Mesodermal cell (in vitro differentiated cells): ENCODE results near the gene LEMD2.

ENCODE experiments used
- H3K27ac ChIP-seq: 2 replicates; pipeline ENCODE4 v1.7.0; 2013; ENCODE audit warnings: mild to moderate bottlenecking, low read depth, low read length, moderate library complexity; ENCODE audit not compliant: severe bottlenecking
- H3K36me3 ChIP-seq: 2 replicates; pipeline ENCODE4 v1.7.1; 2013; ENCODE audit warnings: mild to moderate bottlenecking, low read length, moderate library complexity; ENCODE audit not compliant: control insufficient read depth, insufficient read depth
- H3K4me1 ChIP-seq: one replicate; pipeline ENCODE4 v1.7.1; 2013; ENCODE audit warnings: mild to moderate bottlenecking, low read length; ENCODE audit not compliant: insufficient read depth, control insufficient read depth, poor library complexity, severe bottlenecking
- H3K4me3 ChIP-seq: 2 replicates; pipeline ENCODE4 v1.7.0; 2013; ENCODE audit warnings: low read length, control low read depth, mild to moderate bottlenecking; ENCODE audit not compliant: insufficient read depth, poor library complexity, severe bottlenecking; ENCODE audit errors: extremely low read depth
- H3K9me3 ChIP-seq: 2 replicates; pipeline ENCODE4 v1.7.1; 2013; ENCODE audit warnings: mild to moderate bottlenecking, low read length, moderate library complexity; ENCODE audit not compliant: control insufficient read depth
- WGBS, 2 experiments: methylation state at CpG; one replicate each; pipeline ENCODE4 v1.1.5; 2013; ENCODE audit warnings: missing lambda C conversion rate in 2 of 2; ENCODE audit not compliant: insufficient coverage in 2 of 2; 5-methylcytosine and 5-hydroxymethylcytosine counted together

LEMD2 gene

DNA sequence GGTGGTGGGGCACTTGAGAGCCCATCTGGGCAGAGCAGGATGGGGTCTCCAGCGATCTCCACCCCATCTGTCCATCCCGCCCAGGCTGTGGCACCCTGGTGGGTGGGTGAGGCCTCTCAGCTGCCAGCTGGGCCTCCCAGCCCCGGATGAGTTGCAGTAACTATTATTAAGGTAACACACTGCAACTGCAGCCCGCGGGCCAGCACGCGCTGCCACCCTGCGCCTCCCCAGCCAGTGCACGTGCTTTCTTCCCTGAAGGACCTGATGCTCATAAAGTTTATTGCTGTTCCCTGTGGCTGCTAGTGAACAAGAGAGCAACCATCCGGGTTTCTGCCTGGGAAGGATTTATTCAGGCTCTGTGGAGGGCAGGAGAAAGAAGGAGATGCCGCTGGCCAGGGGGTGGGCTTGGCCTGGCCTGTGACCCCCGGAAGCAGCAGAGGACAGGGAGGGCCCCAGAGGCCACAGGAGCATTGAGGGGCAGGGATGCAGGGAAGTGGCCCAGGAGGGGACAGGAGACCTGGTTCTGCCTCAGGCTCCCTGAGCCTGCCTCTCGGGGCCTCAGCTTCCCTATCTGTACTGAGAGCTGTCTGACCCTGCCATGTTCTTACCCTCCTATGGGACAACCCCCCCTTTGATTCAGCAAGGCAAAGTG is 43.9 kb downstream of the LEMD2 start:
- Histone ChIP-seq H3K4me1 (peaks cover 39% of the 10 kb centered on the region), H3K36me3 (peaks cover 9% of the 10 kb centered on the region), H3K9me3 (no peaks in the 10 kb centered on the region), H3K4me3 (peak overlapping the region; percentile 36), H3K27ac (peak overlapping the region; percentile 77)
- WGBS, 2 experiments = 68 to 70% methylated on average over 10 of the region's 13 CpGs

DNA sequence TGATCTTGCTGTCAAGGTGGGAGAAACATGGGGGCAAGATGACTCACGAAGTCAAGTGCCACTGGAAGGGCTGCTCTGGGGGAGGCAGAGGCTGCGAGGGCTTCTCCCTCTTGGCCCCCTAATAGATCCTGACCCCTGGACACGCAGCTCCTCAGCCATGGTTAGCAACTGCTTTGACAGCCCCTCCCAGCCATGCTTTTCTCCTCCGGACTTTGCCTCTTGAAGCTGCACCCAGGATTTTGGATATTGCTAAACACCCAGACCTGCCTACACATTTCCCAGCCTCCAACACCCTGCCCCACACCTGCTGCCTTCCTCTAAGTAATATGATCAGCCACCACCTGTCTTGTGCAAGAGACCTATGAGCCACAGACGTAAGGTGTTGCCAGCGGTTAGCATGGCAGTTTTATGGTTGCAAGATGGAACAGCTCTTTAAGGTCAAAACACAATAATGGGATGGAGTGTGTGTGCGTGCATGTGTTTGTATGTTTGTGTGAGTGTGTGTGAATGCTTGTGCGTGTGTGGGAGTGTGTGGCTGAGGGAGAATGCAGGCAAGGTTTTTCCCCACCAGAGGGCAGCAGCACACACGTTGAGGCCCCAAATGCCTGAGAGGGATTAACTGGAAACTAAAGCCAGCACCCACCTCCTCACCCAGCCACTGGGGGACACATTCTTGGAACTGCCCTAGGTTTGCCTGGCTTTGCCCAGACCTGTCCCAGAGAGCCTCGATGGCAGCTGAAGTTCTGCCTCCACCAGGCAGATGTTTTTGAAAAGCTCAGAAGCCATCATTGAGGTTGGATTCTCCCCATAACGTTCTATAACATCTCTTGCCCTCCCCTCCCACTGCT is 44.7 kb downstream of the LEMD2 start:
- H3K36me3 ChIP-seq = peaks cover 9% of the 10 kb centered on the region
- H3K4me1 ChIP-seq = peaks cover 39% of the 10 kb centered on the region
- 57 to 64% methylated on average over 5 to 8 of the region's 11 CpGs for WGBS, 2 experiments
- H3K9me3 ChIP-seq = no peaks in the 10 kb centered on the region
- no peak overlapping the region for H3K4me3 ChIP-seq
- no peak overlapping the region for H3K27ac ChIP-seq

DNA sequence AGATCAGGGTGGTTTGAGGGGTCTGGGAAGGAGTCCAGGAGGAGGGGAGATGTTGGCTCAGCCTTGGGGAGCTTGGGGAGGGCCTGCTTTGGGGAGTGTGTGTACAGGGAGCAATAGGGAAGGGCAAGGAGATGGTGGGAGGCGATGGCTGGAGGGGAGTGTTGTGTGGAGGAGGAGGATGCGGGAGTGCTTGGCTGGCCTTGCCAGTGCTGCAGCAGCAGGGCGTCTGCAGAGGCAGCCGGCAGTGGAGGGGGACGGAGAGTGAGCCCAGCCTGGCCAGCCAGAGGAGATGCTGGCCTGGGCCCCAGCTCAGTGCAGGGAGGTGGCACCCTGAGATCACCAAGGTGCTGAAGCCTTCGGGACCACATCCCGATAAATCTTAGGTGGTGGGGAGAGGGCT is 46.1 kb downstream of the LEMD2 start:
- WGBS, 2 experiments = 41 to 70% methylated on average over 4 to 7 of the region's 7 CpGs
- Histone ChIP-seq H3K4me3 (no peak overlapping the region), H3K27ac (no peak overlapping the region), H3K36me3 (peaks cover 16% of the 10 kb centered on the region), H3K4me1 (peaks cover 39% of the 10 kb centered on the region), H3K9me3 (no peaks in the 10 kb centered on the region)

DNA sequence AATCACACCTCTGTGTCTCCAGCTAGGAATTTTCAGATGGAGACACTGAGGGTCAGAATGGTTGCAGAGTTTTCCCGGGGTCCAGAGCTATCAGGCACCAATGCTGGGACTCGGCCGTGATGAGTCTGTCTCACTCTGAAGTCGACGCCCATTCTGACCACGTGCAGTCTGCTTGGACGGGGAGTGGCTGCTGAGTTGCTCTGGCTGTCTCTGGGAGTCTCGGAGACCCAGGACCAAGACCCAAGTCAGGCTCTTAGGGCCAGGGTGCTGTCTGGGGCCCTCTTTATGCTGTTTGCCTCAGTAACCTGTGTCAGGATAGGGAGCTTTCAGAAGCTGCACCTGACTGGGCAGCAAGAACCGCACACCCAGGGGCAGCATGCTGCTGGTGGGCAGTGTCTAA is 46.8 kb downstream of the LEMD2 start:
- Histone ChIP-seq H3K27ac (no peak overlapping the region), H3K36me3 (peaks cover 19% of the 10 kb centered on the region), H3K9me3 (no peaks in the 10 kb centered on the region), H3K4me1 (peaks cover 32% of the 10 kb centered on the region), H3K4me3 (no peak overlapping the region)
- WGBS, 2 experiments = 85 to 91% methylated on average over 8 to 9 of the region's 9 CpGs

DNA sequence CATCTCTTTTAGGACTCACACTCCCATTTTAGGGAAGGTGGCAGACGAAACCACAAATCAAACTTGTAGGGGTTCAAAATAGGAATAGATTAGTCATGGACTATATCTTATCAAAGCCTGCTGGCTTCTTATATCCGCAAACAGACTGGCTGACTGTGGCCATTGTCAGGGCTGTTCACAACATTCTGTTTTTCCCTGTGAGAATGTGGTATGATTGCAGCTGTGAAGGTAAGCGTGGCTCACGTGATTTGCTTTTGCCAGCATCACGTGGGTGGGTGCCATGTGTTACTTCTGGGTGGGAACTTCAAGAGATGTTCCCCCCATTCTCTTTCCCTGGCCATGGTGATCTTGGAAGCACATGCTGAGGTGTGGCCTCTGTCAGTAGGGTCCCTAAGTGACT is 48.1 kb downstream of the LEMD2 start:
- Histone ChIP-seq H3K27ac (no peak overlapping the region), H3K4me3 (no peak overlapping the region), H3K36me3 (peaks cover 19% of the 10 kb centered on the region), H3K9me3 (no peaks in the 10 kb centered on the region), H3K4me1 (peaks cover 25% of the 10 kb centered on the region)
- 89 to 96% methylated on average over 1 to 5 of the region's 5 CpGs for WGBS, 2 experiments

DNA sequence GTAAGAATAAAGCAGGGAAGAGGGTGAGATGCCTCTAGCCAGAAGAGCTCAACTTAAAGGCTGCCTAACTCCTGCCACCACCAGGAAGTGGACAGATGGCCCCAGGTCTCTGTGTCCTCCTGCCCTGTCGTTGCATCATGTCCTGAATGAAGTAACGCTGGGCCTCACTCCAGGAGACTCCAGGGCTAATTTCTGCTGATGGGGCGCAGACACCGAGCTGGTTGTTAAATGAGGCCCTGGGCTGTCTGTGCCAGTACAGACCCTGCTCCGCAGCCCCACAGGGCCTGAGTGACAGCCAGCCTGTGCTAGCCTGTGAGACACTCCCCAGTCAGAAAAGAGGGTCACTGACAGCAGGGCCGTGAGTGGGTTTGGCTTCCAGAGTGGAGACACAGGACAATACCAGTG is 48.7 kb downstream of the LEMD2 start:
- Histone ChIP-seq H3K4me1 (peaks cover 19% of the 10 kb centered on the region), H3K4me3 (no peak overlapping the region), H3K36me3 (peaks cover 19% of the 10 kb centered on the region), H3K9me3 (no peaks in the 10 kb centered on the region), H3K27ac (no peak overlapping the region)
- WGBS, 2 experiments = 88 to 89% methylated on average over 5 to 6 of the region's 6 CpGs

DNA sequence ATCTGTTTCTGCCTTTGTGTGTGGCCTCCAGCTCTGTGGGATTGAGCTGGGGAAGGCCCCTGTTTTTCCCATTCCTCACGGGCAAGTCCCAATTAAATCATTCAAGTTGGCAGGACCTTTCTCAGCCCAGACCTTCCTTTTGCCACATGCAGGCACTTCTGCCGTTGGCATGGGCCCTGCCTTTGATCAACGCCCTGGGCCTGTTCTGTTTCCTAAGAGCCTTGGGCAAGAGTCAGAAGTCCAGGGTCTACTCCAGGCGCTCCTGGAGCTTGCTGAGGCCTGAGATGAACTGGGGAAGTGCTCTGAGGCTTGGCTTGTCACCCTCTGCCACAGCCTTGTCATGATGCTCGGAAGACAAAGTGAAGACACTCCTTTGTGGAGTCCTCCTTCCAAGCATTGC is 49.4 kb downstream of the LEMD2 start:
- Histone ChIP-seq H3K27ac (no peak overlapping the region), H3K36me3 (peaks cover 23% of the 10 kb centered on the region), H3K9me3 (no peaks in the 10 kb centered on the region), H3K4me3 (no peak overlapping the region), H3K4me1 (peaks cover 16% of the 10 kb centered on the region)
- 91 to 94% methylated on average over 5 of the region's 5 CpGs for WGBS, 2 experiments

DNA sequence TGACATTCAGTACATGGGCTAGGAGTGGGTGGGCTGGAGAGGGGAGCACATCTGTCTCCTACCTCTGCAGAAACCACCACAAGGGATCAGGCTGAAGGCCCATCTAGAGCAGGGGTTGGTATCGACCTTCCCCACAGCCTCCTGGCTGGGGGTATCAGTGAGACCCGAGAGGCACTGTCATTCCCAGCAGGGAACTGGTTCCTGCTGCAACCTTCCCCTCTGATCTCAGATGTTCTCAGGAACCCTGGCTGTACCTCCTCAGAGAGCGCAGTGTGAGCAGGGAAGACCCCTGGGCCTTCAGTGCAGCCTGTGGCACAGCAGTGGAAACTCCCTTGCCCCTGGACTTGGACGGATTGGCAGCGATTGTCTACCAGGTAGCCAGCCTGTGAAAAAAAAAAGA is 50.1 kb downstream of the LEMD2 start:
- Histone ChIP-seq H3K27ac (no peak overlapping the region), H3K4me3 (no peak overlapping the region), H3K4me1 (peaks cover 17% of the 10 kb centered on the region), H3K36me3 (peaks cover 23% of the 10 kb centered on the region), H3K9me3 (no peaks in the 10 kb centered on the region)
- 86 to 90% methylated on average over 5 of the region's 5 CpGs for WGBS, 2 experiments

DNA sequence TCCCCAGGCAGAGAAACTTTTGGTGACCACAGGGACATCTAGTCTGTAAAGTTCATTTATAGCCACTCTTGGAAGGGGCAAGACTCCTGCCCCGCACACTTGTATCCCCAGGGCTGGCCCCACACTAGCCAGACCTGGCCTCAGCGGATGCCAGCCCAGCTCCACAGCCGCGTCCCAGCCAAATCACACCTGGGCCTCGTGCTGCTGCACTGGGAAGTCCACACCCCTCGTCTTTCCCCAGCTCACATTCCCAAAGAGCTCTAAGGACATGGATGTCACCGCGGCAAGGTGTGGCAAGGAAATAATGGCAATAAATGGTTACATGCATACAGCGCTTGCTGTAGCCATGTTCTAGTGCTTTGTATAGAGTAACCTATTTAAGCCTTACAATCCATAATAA is 50.8 kb downstream of the LEMD2 start:
- Histone ChIP-seq H3K9me3 (no peaks in the 10 kb centered on the region), H3K27ac (no peak overlapping the region), H3K4me1 (peaks cover 18% of the 10 kb centered on the region), H3K36me3 (peaks cover 21% of the 10 kb centered on the region), H3K4me3 (no peak overlapping the region)
- 95 to 96% methylated on average over 5 to 7 of the region's 9 CpGs for whole genome bisulfite sequencing, 2 experiments

DNA sequence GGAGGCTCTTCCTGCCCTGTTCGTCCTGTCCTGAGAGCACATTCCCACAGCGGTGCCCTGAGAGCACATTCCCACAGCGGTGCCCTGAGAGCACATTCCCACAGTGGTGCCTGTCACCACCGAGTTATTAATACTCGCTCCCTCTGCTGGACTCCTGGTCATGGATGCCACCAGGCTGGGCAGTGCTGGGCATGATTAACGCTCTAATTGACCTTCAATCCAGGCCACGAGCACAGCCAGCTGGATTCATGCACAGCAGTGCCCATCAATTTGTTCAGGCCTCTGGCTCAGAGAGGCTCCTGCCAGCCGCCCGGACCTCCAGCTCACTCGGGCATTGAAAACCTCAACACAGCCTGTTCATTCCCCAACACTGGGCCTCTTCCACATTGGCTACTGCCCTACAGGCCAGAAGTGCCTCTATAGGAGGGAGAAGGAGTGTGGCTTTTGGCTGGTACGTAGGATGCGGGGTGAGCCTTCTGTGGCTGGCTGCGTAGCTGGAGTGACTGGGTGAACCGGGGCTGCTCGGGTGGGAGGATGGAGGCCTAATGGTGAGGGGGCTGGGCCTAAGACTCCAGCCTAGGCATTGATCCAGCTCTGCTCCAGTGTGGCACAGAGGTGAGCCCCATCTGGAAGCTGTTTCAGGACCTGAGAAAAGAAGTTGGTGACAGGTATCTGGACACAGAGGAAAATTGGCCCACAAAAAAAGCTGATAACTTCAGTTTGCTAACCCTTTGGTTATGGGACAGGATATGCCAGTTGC is 51.5 kb downstream of the LEMD2 start:
- Histone ChIP-seq H3K9me3 (no peaks in the 10 kb centered on the region), H3K27ac (no peak overlapping the region), H3K36me3 (peaks cover 21% of the 10 kb centered on the region), H3K4me3 (no peak overlapping the region), H3K4me1 (peaks cover 21% of the 10 kb centered on the region)
- 91 to 92% methylated on average over 12 of the region's 15 CpGs for WGBS, 2 experiments
